Transverse colon (tissue), 4 donors: ENCODE measurements around the gene FAM24A. TPM values are rescaled to one million over a fixed set of nuclear protein-coding genes. Genes with fewer than 3 reads are reported as not detected.

Source experiments
- DNase-seq: peaks from one replicate; pipeline ENCODE4 v3.0.0-alpha.2; 2019
- H3K27ac ChIP-seq, 4 donors: fragments of 200-600 bp; sonication (generic); 2 replicates each; pipeline ENCODE4 v1.5.1; 2016 to 2018; ENCODE audit warnings: inconsistent platforms in 4 of 4
- H3K27me3 ChIP-seq: fragments of 200-600 bp; sonication (generic); 2 replicates; pipeline ENCODE4 v1.5.1; 2017; ENCODE audit warnings: inconsistent platforms
- H3K36me3 ChIP-seq, 4 donors: fragments of 200-600 bp; sonication (generic); 2 replicates each; pipeline ENCODE4 v1.5.1; 2017 to 2019; ENCODE audit warnings: inconsistent platforms in 4 of 4
- H3K4me1 ChIP-seq, 4 donors: fragments of 200-600 bp; sonication (generic); 2 replicates each; pipeline ENCODE4 v1.5.1; 2017 to 2020; ENCODE audit warnings: inconsistent platforms in 4 of 4
- H3K4me3 ChIP-seq, 4 donors: fragments of 200-600 bp; sonication (generic); 1 replicate in 1 of 4; 2 replicates in 3 of 4; pipeline versions ENCODE4 v1.5.1 to v1.6.1; 2017 to 2019; ENCODE audit warnings: inconsistent platforms in 4 of 4
- H3K9me3 ChIP-seq, 2 donors: fragments of 200-600 bp; sonication (generic); 2 replicates each; pipeline ENCODE4 v1.5.1; 2017 to 2019; ENCODE audit warnings: inconsistent platforms in 2 of 2
- EP300 ChIP-seq: sonication (generic); formaldehyde crosslinking; IDR thresholded peaks from one replicate; pipeline ENCODE4 v1.6.1; 2017; ENCODE audit warnings: antibody characterized with exemption, low read depth
- POLR2A ChIP-seq: fragments of 450-650 bp; IDR thresholded peaks from one replicate; pipeline ENCODE4 v1.6.1; 2016; ENCODE audit warnings: antibody characterized with exemption, mild to moderate bottlenecking, moderate library complexity
- POLR2AphosphoS5 ChIP-seq, 3 donors: sonication (generic); formaldehyde crosslinking; IDR thresholded peaks; one replicate each; pipeline ENCODE4 v1.6.1; 2016; ENCODE audit warnings: antibody characterized with exemption in 3 of 3
- WGBS, 2 donors: methylation state at CpG; one replicate each; pipeline ENCODE4 v1.1.5; 2018; ENCODE audit warnings: low coverage in 1 of 2; 5-methylcytosine and 5-hydroxymethylcytosine counted together
- in situ Hi-C, 4 donors: fragments of 200-750 bp; cut with MboI; loops; one replicate each; pipeline versions ENCODE4 v1.15.0 to v1.15.1; 2017; ENCODE audit warnings: low sequenced_read_pairs in 3 of 4, low pct_ligation_motif_present in 1 of 4, low pct_unique_long_range_greater_than_20kb in 1 of 4
- intact Hi-C: fragments of 100-400 bp; cut with DNase I; formaldehyde crosslinking; loops from one replicate; pipeline ENCODE4 v1.15.1; 2023; ENCODE audit warnings: low total_unique reads
- total RNA-seq, 4 donors: library from RNA; depleted of rRNA; stranded (reverse); fragments of >200 nt; gene quantifications; one replicate each; pipeline ENCODE4 v1.1.0, GENCODE V29; 2016
- TF ChIP-seq, protein P1 (sequence below), 5 experiments: fragments of 200-600 bp in 3 of 5; fragments of 450-650 bp in 2 of 5; sonication (generic) in 3 of 5; IDR thresholded peaks; 1 replicate in 2 of 5; 2 replicates in 3 of 5; pipeline ENCODE4 v1.5.1; 2016 to 2017; ENCODE audit warnings: antibody characterized with exemption in 5 of 5, inconsistent platforms in 3 of 5, mild to moderate bottlenecking in 2 of 5, moderate library complexity in 1 of 5

The FAM24A gene, protein sequence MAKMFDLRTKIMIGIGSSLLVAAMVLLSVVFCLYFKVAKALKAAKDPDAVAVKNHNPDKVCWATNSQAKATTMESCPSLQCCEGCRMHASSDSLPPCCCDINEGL
- total RNA-seq, result not detected

DNA sequence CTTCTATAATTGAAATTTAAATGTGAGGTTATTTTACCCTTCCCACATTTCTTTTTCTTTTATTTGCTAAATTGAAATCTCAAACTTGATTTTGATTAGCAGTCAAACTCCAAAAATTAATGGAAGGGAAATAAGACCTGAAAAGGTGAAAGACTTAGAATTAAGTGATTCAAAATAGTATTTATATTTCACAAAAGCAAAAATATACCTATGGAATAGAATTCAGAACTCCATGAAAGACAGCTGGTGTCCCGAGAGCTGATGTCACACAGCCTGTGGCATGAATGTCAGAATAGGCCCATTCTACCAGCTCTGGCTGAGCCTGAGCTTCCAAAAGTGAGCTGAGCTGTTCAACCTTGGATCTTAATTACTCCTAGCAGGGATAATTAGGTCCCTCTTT is at the start of gene FAM24A:
Gene FAM24A, plus strand, starts transcription at position 301 of the 400 bp plus-strand sequence. CDS start 1,025 bp downstream, outside the sequence.
- no peaks in the 10 kb centered on the region for H3K36me3 ChIP-seq
- no peaks in the 10 kb centered on the region for H3K9me3 ChIP-seq
- in situ Hi-C loops, result no loop called here
- no peak within 1 kb of the TSS for H3K4me3 ChIP-seq
- no peaks in the 10 kb centered on the region for H3K4me1 ChIP-seq
- TF ChIP-seq POLR2AphosphoS5 (IDR thresholded peaks at IDR 0.05) (no peak), POLR2A (no peak), EP300 (no peak)
- TF ChIP-seq, protein P1, sequence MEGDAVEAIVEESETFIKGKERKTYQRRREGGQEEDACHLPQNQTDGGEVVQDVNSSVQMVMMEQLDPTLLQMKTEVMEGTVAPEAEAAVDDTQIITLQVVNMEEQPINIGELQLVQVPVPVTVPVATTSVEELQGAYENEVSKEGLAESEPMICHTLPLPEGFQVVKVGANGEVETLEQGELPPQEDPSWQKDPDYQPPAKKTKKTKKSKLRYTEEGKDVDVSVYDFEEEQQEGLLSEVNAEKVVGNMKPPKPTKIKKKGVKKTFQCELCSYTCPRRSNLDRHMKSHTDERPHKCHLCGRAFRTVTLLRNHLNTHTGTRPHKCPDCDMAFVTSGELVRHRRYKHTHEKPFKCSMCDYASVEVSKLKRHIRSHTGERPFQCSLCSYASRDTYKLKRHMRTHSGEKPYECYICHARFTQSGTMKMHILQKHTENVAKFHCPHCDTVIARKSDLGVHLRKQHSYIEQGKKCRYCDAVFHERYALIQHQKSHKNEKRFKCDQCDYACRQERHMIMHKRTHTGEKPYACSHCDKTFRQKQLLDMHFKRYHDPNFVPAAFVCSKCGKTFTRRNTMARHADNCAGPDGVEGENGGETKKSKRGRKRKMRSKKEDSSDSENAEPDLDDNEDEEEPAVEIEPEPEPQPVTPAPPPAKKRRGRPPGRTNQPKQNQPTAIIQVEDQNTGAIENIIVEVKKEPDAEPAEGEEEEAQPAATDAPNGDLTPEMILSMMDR (IDR thresholded peaks at IDR 0.05), result no peak
- H3K27me3 ChIP-seq, result no peaks in the 10 kb centered on the region
- H3K27ac ChIP-seq, result no peak within 1 kb of the TSS
- 70 to 88% methylated on average over 1 of the region's 1 CpG for WGBS, 2 donors
- no peak for DNase-seq
- intact Hi-C loops, result no loop called here

DNA sequence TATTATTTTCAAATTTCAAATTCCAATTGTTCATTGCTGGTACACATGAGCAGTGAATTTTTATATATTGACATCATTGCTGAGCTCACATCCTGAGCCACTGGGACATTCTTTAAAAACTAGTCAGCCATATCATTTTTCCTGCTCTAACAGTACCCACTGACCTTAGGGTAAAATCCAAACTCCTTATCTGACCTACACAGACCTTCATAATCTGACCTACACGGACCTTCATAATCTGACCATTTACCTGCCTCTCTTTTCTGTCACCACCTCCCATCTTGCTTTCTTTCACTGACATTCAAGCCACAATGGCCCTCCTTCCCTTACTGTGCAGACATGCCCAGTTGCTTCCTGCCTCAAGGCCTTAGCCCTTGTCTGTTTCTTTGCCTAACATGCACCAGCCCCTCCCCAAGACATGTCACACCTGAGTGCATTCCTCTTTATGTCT is 48.7 kb upstream of the FAM24A start:
- Histone ChIP-seq H3K4me1 (peaks cover 0 to 6% (median 0%) of the 10 kb centered on the region in 4 donors), H3K36me3 (no peaks in the 10 kb centered on the region), H3K27ac (no peak overlapping the region), H3K27me3 (no peaks in the 10 kb centered on the region), H3K4me3 (no peak overlapping the region), H3K9me3 (no peaks in the 10 kb centered on the region)
- intact Hi-C loops (no loop called here), in situ Hi-C loops (no loop called here)
- 70 to 74% methylated on average over 1 of the region's 1 CpG for WGBS, 2 donors
- no peak for TF ChIP-seq POLR2A
- no peak for TF ChIP-seq POLR2AphosphoS5 (IDR thresholded peaks at IDR 0.05)
- TF ChIP-seq, protein P1 (IDR thresholded peaks at IDR 0.05), result no peak
- TF ChIP-seq EP300, result no peak
- no peak for DNase-seq

DNA sequence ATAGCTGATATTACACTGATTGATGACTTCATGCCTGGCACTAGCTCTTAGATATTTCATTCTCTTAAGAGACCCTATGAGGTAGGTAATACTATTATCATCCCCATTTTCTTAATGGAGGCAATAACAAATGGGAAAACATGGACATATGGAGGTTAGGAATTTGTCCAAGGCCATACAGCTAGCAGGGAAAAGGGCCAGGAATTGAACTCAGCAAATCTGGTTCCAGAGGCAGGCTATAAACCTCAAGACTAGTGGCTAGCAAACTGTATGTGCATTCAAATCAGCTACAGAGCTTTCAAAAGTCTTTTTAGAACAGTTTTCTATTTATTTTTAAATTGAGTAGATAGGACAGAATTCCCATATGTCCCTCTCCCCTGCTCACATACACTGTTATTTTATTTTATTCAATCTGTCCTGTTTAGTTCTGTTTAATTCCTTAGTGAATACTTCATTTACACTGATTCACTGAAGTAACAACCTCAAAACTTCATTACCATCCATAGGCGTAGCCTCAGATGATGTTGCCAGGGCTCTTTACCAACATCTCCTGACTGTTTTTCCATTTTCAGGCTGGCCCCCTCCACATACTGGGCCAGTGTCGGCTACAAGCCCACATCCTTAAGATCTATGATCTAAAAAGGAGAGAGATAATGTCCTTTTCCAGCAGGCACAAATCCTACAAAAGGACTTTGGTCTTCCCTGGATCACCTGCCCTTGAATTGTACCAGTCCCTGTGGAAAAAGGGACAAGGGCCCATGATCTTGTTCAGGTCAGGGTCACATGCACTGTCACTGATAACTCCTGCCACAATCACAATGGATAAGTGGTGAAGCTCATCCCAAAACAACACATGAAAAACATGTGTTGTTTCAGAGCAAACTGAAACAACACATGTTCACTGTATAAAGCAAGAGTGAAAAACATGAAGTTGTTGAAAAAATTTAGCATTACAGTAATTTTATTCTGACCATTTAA is 46.9 kb upstream of the FAM24A start:
- Histone ChIP-seq H3K4me1 (peaks cover 0 to 10% (median 0%) of the 10 kb centered on the region in 4 donors), H3K36me3 (no peaks in the 10 kb centered on the region), H3K9me3 (no peaks in the 10 kb centered on the region), H3K4me3 (no peak overlapping the region), H3K27me3 (no peaks in the 10 kb centered on the region), H3K27ac (no peak overlapping the region)
- intact Hi-C loops (no loop called here), in situ Hi-C loops (no loop called here)
- DNase-seq, result no peak
- no peak for TF ChIP-seq POLR2AphosphoS5 (IDR thresholded peaks at IDR 0.05)
- no peak for TF ChIP-seq EP300
- TF ChIP-seq POLR2A, result no peak
- TF ChIP-seq, protein P1 (IDR thresholded peaks at IDR 0.05), result no peak
- WGBS, 2 donors, result 94% methylated on average over 2 of the region's 2 CpGs; no CpG with 5 or more reads in 1 of the 2 donors

DNA sequence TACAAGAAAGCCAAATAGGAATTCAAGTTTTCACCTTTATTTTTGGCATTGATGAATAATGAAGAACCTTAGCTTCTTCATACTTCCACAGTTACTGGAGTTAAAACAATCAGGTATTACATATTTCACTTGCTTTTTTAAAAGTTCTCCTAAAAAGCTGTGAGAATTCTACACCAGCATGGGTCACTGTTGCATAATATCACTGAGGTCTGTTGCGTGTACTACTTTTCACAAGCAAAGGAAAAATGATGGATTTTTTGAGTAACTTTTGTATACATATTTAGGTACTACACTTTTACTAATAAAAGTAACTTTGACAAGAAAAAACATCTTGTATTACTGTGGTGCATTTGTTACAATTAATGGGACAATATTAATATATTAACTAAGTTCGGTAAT is 46.2 kb upstream of the FAM24A start:
- Histone ChIP-seq H3K27ac (no peak overlapping the region), H3K36me3 (no peaks in the 10 kb centered on the region), H3K9me3 (no peaks in the 10 kb centered on the region), H3K4me1 (peaks cover 0 to 10% (median 0%) of the 10 kb centered on the region in 4 donors), H3K4me3 (no peak overlapping the region), H3K27me3 (no peaks in the 10 kb centered on the region)
- DNase-seq, result no peak
- TF ChIP-seq, protein P1 (IDR thresholded peaks at IDR 0.05), result no peak
- TF ChIP-seq POLR2AphosphoS5 (IDR thresholded peaks at IDR 0.05) (no peak), POLR2A (no peak), EP300 (no peak)
- WGBS, 2 donors, result 91 to 96% methylated on average over 2 of the region's 2 CpGs
- in situ Hi-C loops, result no loop called here
- intact Hi-C loops, result no loop called here
